Germinal center (tissue), 1 donor: Measurements from ENCODE around the gene VKORC1.
A peak's percentile ranks its signal among the peaks of the same experiment; 100 is the strongest.

Experiments
- DNase-seq: peaks from one replicate; pipeline ENCODE4 v3.0.0; 2012; ENCODE audit warnings: mixed read lengths, low spot score

Gene VKORC1

DNA sequence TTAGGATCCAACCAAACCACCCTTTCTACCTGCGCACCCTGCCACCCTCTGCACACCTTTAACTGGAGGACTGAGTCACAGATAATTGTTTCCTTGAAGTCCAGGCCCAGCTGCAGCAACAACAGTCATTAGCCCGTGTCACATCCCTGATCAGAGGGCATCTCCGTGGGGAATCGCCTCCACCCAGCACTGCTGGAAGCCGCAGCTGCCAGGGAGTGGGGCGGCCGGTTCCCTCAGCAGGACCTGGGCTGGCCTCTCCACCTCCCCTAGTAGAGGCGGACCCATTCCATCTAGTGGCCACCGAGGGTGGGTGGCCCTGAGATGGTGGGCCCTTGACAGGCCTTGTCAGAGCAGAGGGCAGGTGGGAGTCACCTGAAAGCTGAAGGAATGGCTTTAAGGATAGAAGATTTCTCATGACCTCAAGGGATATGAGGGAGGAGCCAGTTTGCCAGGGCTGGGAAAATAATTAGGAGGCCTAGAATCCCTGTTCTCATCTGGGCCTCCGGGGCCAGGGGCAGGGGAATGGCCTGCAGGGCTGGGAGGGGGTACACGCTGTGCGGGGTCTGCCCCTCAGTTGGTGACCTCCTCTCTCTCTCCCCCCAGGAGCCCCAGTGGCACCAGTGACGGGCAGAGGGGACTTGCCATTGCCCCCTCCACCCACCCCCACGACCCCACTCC, 12.1 kb downstream of the VKORC1 start:
- no peak for DNase-seq

DNA sequence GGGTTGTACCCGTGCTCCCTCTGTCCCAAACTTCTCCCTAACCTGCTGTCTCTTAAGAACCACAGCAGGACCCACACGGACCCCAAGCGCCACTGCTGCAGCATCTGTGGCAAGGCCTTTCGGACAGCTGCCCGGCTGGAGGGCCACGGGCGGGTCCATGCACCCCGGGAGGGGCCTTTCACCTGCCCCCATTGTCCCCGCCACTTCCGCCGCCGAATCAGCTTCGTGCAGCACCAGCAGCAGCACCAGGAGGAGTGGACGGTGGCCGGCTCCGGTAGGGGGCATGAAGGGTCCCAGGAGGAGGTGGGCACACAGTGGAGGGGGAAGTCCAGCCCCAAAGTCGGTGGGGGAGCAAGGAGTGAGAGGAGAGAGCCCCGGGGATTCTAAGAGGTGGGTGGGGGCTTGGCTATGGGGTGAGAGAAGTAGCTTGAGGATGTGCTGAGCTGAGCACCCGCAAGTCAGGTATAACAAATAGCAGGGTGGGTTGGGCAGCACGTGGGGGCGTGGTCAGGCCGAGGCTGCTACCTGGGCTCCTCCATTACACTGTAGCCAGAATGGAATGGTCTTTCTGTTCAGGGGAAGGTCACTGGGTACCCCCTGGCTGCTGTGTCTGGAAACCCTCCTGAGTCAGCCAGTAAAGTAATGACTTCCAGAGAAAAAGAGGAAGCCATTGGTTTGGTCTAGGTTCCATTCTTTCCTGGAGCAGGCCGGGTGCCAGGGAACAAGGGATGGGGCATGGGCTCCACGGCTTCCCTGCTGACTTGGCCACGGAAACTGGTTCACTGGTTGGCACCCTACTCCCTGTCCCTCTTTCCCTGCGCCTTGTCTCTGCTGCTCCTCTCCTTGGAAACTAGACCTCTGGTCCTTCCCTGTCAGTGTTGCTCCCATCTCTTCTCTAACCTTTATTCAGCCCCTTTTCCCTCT, 12.9 kb downstream of the VKORC1 start:
- no peak for DNase-seq

DNA sequence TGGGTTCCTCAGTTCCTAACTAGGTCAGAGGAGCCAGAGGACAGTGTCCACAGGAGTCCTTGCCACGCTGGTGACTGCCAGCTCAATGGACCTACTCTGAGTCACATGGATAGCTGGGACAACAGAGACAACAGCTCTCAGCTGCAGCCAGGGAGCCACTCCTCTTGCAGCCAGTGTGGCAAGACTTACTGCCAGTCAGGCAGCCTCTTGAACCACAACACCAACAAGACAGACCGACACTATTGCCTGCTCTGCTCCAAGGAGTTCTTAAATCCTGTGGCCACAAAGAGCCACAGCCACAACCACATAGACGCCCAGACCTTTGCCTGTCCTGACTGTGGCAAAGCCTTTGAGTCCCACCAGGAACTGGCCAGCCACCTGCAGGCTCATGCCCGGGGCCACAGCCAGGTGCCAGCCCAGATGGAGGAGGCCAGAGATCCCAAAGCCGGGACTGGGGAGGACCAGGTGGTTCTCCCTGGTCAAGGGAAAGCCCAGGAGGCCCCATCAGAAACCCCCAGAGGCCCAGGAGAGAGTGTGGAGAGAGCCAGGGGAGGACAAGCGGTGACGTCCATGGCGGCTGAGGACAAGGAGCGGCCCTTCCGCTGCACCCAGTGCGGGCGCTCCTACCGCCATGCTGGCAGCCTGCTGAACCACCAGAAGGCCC, 13.7 kb downstream of the VKORC1 start:
- DNase-seq = no peak

DNA sequence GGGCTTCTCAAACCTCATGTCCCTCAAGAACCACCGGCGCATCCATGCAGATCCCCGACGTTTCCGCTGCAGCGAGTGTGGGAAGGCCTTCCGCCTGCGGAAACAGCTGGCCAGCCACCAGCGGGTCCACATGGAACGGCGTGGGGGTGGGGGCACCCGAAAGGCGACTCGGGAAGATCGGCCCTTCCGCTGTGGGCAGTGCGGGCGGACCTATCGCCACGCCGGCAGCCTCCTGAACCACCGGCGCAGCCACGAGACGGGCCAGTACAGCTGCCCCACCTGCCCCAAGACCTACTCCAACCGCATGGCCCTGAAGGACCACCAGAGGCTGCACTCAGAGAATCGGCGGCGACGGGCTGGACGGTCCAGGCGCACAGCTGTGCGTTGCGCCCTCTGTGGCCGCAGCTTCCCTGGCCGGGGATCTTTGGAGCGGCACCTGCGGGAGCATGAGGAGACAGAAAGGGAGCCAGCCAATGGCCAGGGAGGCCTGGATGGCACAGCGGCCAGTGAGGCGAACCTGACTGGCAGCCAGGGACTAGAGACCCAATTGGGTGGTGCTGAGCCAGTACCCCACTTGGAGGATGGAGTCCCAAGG, 14.5 kb downstream of the VKORC1 start:
- DNase-seq = no peak

DNA sequence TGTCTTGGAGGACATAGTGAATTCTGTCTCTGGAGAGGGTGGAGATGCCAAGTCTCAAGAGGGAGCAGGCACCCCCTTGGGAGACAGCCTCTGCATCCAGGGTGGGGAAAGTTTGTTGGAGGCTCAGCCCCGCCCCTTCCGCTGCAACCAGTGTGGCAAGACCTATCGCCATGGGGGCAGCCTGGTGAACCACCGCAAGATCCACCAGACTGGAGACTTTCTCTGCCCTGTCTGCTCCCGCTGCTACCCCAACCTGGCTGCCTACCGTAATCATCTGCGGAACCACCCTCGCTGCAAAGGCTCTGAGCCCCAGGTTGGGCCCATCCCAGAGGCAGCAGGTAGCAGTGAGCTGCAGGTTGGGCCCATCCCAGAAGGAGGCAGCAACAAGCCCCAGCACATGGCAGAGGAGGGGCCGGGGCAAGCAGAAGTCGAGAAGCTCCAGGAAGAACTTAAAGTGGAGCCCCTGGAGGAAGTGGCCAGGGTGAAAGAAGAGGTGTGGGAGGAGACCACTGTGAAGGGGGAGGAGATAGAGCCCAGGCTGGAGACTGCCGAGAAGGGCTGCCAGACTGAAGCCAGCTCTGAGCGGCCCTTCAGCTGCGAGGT, 15.2 kb downstream of the VKORC1 start:
- DNase-seq = no peak

DNA sequence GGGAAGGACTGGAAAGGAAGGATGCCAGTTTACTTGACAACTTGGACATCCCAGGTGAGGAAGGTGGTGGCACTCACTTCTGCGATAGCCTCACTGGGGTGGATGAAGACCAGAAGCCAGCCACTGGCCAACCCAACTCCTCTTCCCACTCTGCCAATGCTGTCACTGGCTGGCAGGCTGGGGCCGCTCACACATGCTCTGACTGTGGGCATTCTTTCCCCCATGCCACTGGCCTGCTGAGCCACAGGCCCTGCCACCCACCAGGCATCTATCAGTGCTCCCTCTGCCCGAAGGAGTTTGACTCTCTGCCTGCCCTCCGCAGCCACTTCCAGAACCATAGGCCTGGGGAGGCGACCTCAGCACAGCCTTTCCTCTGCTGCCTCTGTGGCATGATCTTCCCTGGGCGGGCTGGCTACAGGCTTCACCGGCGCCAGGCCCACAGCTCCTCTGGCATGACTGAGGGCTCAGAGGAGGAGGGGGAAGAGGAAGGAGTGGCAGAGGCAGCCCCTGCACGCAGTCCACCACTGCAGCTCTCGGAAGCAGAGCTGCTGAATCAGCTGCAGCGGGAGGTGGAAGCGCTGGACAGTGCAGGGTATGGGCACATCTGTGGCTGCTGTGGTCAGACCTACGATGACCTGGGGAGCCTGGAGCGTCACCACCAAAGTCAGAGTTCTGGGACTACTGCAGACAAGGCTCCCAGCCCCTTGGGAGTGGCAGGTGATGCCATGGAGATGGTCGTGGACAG, 15.8 kb downstream of the VKORC1 start:
- no peak for DNase-seq

DNA sequence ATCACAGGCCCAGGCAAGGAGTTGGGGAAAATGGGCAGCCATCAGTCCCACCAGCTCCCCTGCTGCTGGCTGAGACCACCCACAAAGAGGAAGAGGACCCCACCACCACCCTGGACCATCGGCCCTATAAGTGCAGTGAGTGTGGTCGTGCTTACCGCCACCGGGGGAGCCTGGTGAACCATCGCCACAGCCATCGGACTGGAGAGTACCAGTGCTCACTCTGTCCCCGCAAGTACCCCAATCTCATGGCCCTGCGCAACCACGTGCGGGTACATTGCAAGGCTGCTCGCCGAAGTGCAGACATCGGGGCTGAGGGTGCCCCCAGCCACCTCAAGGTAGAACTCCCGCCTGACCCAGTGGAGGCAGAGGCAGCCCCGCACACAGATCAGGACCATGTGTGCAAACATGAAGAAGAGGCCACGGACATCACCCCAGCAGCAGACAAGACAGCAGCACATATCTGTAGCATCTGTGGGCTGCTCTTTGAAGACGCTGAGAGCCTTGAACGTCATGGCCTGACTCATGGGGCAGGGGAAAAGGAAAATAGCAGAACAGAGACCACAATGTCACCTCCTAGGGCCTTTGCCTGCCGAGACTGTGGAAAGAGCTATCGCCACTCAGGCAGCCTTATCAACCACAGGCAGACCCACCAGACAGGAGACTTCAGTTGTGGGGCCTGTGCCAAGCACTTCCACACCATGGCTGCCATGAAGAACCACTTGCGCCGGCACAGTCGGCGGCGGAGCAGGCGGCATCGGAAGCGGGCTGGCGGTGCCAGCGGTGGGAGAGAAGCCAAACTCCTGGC, 16.8 kb downstream of the VKORC1 start:
- DNase-seq = no peak

DNA sequence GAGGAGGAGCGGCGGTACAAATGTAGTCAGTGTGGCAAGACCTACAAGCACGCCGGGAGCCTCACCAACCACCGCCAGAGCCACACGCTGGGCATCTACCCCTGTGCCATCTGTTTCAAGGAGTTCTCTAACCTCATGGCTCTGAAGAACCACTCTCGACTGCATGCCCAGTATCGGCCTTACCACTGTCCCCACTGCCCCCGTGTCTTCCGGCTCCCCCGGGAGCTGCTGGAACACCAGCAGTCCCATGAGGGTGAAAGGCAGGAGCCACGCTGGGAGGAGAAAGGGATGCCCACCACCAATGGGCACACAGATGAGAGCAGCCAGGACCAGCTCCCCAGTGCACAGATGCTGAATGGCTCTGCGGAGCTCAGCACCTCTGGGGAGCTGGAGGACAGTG, 17.6 kb downstream of the VKORC1 start:
- DNase-seq = no peak

DNA sequence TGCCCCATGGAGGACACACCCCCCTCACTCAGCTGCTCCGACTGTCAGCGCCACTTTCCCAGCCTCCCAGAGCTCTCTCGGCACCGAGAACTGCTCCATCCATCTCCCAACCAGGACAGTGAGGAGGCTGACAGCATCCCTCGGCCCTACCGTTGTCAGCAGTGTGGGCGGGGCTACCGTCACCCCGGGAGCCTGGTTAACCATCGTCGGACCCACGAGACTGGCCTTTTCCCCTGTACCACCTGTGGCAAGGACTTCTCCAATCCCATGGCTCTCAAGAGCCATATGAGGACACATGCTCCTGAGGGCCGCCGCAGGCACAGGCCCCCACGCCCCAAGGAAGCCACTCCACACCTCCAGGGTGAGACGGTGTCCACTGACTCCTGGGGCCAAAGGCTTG, 18.3 kb downstream of the VKORC1 start:
- no peak for DNase-seq

DNA sequence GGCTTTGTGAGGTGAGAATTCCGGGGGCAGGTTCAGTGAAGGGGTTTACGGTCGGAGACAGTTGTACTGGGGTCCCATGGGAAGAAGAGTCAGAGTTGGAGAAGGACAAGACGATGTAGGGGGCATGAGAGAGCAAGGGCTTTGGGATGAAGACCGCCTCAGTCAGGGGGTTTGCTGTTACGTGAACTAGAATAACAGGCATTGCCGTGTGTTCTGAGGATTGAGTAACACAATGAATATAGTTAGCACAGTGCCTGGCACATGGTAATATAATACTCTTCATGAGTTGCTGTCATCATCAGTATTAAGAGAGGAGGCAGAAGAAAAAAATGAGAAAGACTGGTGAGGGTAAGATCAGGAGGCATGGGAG, 19.8 kb downstream of the VKORC1 start:
- no peak for DNase-seq

DNA sequence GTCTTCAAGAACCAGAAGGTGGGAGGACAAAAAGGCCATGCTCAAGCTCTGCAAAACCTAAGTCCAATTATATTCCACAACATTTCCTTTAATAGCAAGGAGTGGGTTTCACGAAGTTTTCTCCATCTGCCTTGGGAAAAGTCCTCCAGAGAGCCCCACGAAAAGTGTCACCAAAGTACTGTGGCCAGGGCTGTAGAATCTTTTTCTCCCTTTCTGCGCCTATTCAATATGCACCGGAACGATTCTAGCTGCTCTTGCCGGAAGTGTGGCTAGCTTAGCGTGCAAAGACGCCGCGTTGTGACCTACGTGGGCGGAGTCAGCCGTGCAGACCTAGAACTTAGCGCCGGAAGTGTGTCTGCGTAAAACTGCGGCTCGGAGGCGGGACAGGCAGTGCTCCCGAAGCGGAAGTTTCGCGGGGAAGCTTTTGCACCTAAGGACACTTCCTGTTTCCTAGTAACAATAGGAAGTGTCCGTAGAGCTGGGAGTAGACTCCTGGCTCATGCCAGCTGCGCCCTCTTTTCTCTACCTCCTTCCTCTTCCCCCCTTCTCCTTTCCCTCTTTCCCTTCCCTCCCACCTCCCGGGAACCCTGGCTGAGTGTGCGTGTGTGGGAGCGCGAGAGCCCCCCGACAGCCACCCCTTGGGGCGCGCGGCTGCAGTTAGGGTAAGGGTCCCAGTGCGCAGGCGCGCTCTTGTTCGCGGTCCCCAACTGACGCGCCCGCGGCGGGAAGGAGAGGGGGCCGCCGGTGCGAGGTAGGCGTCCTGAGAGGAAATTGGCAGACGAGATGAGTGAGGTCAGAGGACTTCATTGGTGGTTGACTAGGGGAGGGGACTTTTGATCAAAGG, 20.4 kb downstream of the VKORC1 start, which contains the start of the genes ZNF646 and ZNF668:
Gene ZNF646, plus strand, starts transcription at position 453 of the 844 bp plus-strand sequence. CDS start 1,903 bp downstream, outside the sequence.
Gene ZNF668, minus strand, starts transcription at position 271 of the 844 bp plus-strand sequence. CDS start 9,781 bp downstream, outside the sequence.
- peak; percentile 96 for DNase-seq

DNA sequence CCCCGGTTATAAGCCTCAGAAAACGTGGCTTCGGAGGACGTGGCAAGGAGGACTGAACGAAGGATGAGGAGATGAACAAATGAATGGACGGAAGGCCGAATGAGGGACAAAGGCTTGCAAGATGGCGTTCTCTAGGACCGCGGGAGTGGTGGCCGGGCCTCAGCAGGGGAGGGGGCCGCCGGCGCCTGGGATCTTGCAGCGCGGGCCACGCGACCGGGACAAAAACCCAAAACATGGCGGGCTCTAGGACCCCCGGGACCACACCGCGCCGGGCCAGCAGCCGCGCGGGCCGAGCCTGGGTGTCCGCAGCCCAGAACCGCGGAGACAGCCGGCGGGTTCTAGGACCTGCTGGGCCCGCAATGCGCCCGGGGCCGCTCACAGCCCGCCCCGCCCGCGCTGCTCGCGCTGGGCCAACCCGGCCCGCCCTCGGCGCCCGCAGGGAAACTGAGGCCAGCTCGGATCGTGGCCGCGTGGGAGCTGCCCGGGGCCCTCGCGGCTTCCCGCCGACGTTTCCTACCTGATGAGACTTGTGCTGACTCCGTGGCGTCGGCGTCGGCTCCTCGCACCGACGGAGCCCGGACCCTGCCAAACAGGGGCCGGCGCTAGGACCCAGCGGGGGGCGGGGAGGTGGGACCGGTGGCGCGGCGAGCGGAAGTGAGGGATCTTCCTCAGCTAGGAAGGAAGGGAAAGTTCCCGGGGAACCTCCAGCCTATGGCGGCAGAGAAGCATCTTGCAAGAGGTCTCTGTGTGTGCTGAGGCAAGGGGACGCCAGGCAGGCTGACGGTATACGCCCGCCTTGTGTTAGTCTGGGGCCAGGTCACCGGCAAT, 21.2 kb downstream of the VKORC1 start:
- peak; percentile 88 for DNase-seq

DNA sequence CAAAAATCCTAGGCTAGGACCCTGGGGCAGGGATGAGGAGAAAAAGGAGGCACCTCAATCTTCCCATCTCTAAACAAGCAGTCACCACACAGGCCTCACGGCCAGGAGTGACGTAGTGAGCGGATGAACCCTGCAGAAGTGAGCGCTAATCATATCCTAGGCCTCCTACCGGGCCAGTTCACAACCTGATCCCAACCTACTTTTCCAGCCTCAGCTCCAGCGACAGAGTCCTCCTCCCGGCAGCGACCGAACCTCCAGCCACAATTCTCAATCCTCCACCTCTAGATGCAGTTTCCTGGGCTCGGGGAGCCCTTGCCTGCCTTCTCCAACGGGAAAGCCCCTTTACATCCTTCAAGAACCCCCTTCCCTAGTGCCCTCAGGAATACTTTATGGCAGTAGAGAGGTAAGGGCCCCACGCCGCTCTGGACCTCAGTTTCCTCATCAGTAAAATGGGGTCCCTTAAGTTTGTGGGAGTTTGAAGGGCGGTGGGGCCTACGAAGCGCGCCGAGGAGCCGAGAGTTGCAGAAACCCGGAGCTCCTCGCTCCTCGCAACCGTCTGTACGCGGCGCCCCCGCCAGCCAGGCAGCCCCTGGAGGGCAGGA, 22.0 kb downstream of the VKORC1 start:
- peak; percentile 42 for DNase-seq

DNA sequence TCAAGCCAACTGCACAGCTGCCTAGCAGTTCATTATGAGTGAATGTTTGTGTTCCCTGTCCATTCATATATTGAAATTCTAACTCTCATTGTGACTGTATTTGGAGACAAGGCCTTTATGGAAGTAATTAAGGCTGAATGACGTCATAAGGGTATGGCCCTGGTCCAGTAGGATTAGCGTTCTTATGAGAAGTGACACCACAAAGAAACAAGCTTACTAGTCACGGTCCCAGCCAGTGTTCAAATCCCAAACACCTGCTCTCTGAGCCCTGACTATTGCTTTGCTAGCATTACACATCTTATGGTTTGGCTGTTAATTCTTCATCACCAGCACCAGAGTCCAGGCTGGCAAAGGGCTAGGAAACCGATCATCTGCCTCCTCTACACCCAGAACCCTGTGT, 22.7 kb downstream of the VKORC1 start:
- no peak for DNase-seq

DNA sequence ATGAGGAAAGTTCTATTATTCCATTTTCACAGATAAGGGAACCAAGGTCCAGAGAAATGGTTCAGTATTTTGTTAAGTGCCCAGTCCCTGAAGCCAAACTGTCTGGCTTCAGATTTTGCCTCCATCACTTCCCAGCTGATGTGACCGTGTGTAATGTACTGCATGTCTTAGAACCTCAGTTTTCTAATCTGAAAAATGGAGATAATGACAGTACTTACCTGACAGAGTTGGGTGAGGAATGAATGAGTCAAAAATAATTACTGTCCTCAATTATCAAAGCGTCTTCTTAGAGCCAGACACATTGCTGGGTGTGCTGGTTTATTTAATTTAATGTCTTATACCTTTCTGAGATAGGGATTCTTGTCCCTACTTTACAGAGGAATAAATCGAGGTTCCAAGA, 27.3 kb downstream of the VKORC1 start:
- DNase-seq = no peak

DNA sequence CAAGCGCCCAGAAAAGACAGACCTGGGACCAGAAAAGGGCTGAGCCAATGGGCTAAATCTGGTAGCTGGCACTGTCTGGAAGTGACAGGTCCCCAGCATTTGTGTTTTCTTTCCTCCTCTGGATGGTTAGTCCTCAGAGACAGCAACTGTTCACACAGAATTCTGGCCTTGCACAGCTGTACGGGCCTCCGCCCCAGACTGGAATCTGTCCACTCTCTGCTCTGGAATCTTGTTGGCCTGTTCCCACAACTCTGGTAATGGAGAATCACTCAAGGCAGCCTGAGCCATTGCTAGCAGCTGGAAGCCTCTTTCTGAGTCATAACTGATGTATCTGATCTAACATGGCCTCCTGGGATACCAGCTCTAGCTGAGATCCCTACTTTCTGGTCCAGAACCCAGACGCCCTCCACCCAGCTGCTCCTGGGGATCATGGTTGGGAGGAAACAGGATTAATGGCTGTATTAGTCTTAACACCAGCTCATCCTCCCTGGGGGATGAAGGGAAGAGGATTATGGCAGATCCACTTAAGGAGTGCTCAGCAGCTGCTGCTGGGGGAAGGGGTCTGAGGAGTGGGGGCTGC, 29.6 kb downstream of the VKORC1 start:
- DNase-seq = no peak

DNA sequence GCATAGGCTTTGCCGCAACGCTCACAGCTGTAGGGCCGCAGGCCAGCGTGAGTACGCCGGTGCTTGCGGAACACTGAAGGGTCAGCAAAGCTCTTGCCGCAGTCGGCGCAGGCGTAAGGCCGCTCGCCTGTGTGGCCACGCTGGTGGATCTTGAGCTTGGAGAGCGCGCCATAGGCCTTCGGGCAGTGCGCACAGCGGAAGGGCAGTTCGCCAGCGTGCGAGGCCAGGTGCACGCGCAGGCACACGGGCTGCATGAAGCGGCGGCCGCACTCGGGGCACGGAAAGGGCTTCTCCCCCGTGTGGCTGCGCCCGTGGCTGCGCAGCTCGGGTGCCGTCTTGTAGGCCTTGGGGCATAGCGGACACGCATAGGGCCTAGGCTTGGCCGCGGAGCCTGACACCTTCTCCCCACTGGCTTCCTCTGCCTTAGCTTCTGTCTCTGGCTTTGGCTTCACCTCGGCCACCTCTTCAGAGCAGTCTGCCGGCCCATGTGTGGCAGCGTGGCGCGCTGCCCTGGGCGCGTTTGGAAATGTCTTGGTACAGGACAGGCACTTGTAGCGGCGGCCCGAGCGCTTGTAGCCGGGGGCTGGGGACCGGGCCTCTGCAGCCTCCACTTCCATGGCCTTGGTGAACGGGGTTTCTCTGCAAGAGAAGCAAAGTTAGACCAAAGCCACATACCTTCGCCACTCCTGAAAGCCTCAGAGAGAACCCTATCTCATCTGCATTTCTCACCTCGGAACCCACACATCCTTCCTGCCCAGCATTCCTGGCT, 30.6 kb downstream of the VKORC1 start:
- DNase-seq = no peak
